A172 (cell line): ENCODE results near the gene SGMS1. TPM values are rescaled to one million over a fixed set of nuclear protein-coding genes. Genes with fewer than 3 reads are reported as not detected.

ENCODE experiments used
- DNase-seq: peaks from one replicate; pipeline ENCODE4 v3.0.0-alpha.2; 2015; ENCODE audit warnings: low spot score
- total RNA-seq: library from RNA; depleted of rRNA; stranded (reverse); fragments of >200 nt; shearing (Covaris generic); gene quantifications from 2 replicates; pipeline ENCODE4 v1.2.3, GENCODE V29; 2014

The SGMS1 gene
- total RNA-seq, 1 experiment from 2014 or later, result 24.3 TPM

GRCh38 chr10:50636618-50637579, 13.1 kb upstream of the SGMS1 start:
- DNase-seq, result no peak

GRCh38 chr10:50635286-50635685, 11.5 kb upstream of the SGMS1 start:
- peak; percentile 47 for DNase-seq

GRCh38 chr10:50634479-50634878, 10.7 kb upstream of the SGMS1 start:
- no peak for DNase-seq

- DNase-seq, result no peak
Observed at GRCh38 chr10:50631052-50631451, 7.3 kb upstream of the SGMS1 start.

GRCh38 chr10:50629495-50630122, 5.9 kb upstream of the SGMS1 start:
- no peak for DNase-seq

- DNase-seq, result no peak
Observed at GRCh38 chr10:50627896-50628295, 4.1 kb upstream of the SGMS1 start.

- DNase-seq, result no peak
Observed at GRCh38 chr10:50627443-50627842, 3.7 kb upstream of the SGMS1 start.

GRCh38 chr10:50625649-50626132, 1.9 kb upstream of the SGMS1 start:
- DNase-seq, result peak; percentile 4

- DNase-seq, result peak; percentile 59
Observed at GRCh38 chr10:50624866-50625501, 1.2 kb upstream of the SGMS1 start.

- DNase-seq, result peak; percentile 80
Observed at GRCh38 chr10:50624413-50624865, 683 bp upstream of the SGMS1 start.

- no peak for DNase-seq
Observed at GRCh38 chr10:50622706-50623662, 772 bp downstream of the SGMS1 start.

GRCh38 chr10:50621968-50622705, 1.6 kb downstream of the SGMS1 start:
- DNase-seq, result peak; percentile 83

- DNase-seq, result no peak
Observed at GRCh38 chr10:50620899-50621298, 2.9 kb downstream of the SGMS1 start.

- DNase-seq, result no peak
Observed at GRCh38 chr10:50619882-50620281, 3.9 kb downstream of the SGMS1 start.

- DNase-seq, result no peak
Observed at GRCh38 chr10:50619166-50619565, 4.6 kb downstream of the SGMS1 start.

GRCh38 chr10:50618624-50619023, 5.1 kb downstream of the SGMS1 start:
- no peak for DNase-seq

- DNase-seq, result no peak
Observed at GRCh38 chr10:50615658-50616057, 8.1 kb downstream of the SGMS1 start.

GRCh38 chr10:50614444-50615137, 9.2 kb downstream of the SGMS1 start:
- DNase-seq, result no peak

- no peak for DNase-seq
Observed at GRCh38 chr10:50613726-50614443, 9.9 kb downstream of the SGMS1 start.
